Activated B cell treated with CpG ODN at 0.5 μM for 24 hours (primary cell): ENCODE measurements around the gene HHAT. TPM values are rescaled to one million over a fixed set of nuclear protein-coding genes. Genes with fewer than 3 reads are reported as not detected.

ENCODE experiments used
- ATAC-seq: fragments of 200-7000 bp; cut with Tn5 transposase; one replicate; pipeline ENCODE4 v1.10.0; 2021; ENCODE audit warnings: low read depth, mild to moderate bottlenecking, moderate library complexity
- CTCF ChIA-PET: fragments of 350-600 bp; sonication (Branson Sonifier 250); formaldehyde crosslinking; loops from one replicate; lab custom pipeline; 2021; ENCODE audit warnings: antibody characterized with exemption; lab: Charles Lee
- POLR2A ChIA-PET: fragments of 350-600 bp; sonication (Branson Sonifier 250); formaldehyde crosslinking; loops from one replicate; lab custom pipeline; 2021; ENCODE audit warnings: antibody characterized with exemption; lab: Charles Lee
- DNase-seq: peaks from one replicate; pipeline ENCODE4 v3.0.0; 2022
- H3K27ac Mint-ChIP-seq: one replicate; pipeline ENCODE4 v1.8.0; 2020; ENCODE audit warnings: mixed read lengths
- H3K27me3 Mint-ChIP-seq: one replicate; pipeline ENCODE4 v1.8.0; 2021; ENCODE audit warnings: mixed read lengths
- H3K36me3 Mint-ChIP-seq: one replicate; pipeline ENCODE4 v1.8.0; 2021; ENCODE audit warnings: low read depth, mixed read lengths
- H3K4me1 Mint-ChIP-seq: one replicate; pipeline ENCODE4 v1.8.0; 2021; ENCODE audit warnings: mixed read lengths
- H3K4me3 Mint-ChIP-seq: one replicate; pipeline ENCODE4 v1.8.0; 2020; ENCODE audit warnings: mild to moderate bottlenecking, mixed read lengths
- H3K9me3 Mint-ChIP-seq: one replicate; pipeline ENCODE4 v1.8.0; 2020; ENCODE audit warnings: mixed read lengths
- CTCF ChIP-seq: fragments of 200-600 bp; IDR thresholded peaks from one replicate; pipeline ENCODE4 v1.8.0; 2022; ENCODE audit warnings: antibody characterized with exemption, mild to moderate bottlenecking
- intact Hi-C: fragments of 100-400 bp; cut with micrococcal nuclease; formaldehyde crosslinking; loops from one replicate; pipeline ENCODE4 v1.15.1; 2024
- total RNA-seq: library from RNA; stranded (reverse); gene quantifications from 2 replicates; pipeline ENCODE4 v1.2.3, GENCODE V29; 2022

HHAT gene
- total RNA-seq, 1 donor from 2014 or later, result 8.5 TPM

- Mint-ChIP-seq H3K27me3 (no peaks in the 10 kb centered on the region), H3K9me3 (no peaks in the 10 kb centered on the region), H3K4me1 (peaks cover 12% of the 10 kb centered on the region), H3K27ac (no peak overlapping the region), H3K4me3 (no peak overlapping the region), H3K36me3 (no peaks in the 10 kb centered on the region)
- ATAC-seq (no peak), DNase-seq (no peak)
- CTCF ChIA-PET, result no interaction called here
- TF ChIP-seq CTCF, result no peak
- POLR2A ChIA-PET, result no interaction called here
- intact Hi-C loops, result no loop called here
These were observed 359.0 kb downstream of the HHAT start for GRCh38 chr1:210687582-210688279.

GRCh38 chr1:210688512-210689234, 360.0 kb downstream of the HHAT start:
- H3K36me3 Mint-ChIP-seq, result no peaks in the 10 kb centered on the region
- H3K27me3 Mint-ChIP-seq, result no peaks in the 10 kb centered on the region
- DNase-seq (no peak), ATAC-seq (no peak)
- CTCF ChIA-PET, result no interaction called here
- no peaks in the 10 kb centered on the region for H3K9me3 Mint-ChIP-seq
- H3K4me1 Mint-ChIP-seq, result peaks cover 16% of the 10 kb centered on the region
- POLR2A ChIA-PET, result no interaction called here
- H3K4me3 Mint-ChIP-seq, result no peak overlapping the region
- no peak overlapping the region for H3K27ac Mint-ChIP-seq
- TF ChIP-seq CTCF, result no peak
- intact Hi-C loops, result no loop called here

GRCh38 chr1:210689826-210690225, 361.1 kb downstream of the HHAT start:
- Mint-ChIP-seq H3K27ac (no peak overlapping the region), H3K9me3 (no peaks in the 10 kb centered on the region), H3K36me3 (no peaks in the 10 kb centered on the region), H3K4me3 (no peak overlapping the region), H3K4me1 (peaks cover 15% of the 10 kb centered on the region), H3K27me3 (no peaks in the 10 kb centered on the region)
- intact Hi-C loops, result no loop called here
- POLR2A ChIA-PET, result no interaction called here
- CTCF ChIA-PET, result no interaction called here
- ATAC-seq, result no peak
- no peak for TF ChIP-seq CTCF
- DNase-seq, result no peak

GRCh38 chr1:210690236-210690635, 361.5 kb downstream of the HHAT start:
- ChIA-PET POLR2A (no interaction called here), CTCF (no interaction called here)
- intact Hi-C loops, result no loop called here
- Mint-ChIP-seq H3K27me3 (no peaks in the 10 kb centered on the region), H3K36me3 (no peaks in the 10 kb centered on the region), H3K27ac (no peak overlapping the region), H3K4me1 (peaks cover 11% of the 10 kb centered on the region), H3K4me3 (no peak overlapping the region), H3K9me3 (no peaks in the 10 kb centered on the region)
- TF ChIP-seq CTCF, result no peak
- DNase-seq (no peak), ATAC-seq (no peak)

GRCh38 chr1:210691039-210691610, 362.4 kb downstream of the HHAT start:
- ChIA-PET POLR2A (no interaction called here), CTCF (no interaction called here)
- no peak overlapping the region for H3K4me3 Mint-ChIP-seq
- intact Hi-C loops, result no loop called here
- TF ChIP-seq CTCF, result no peak
- no peaks in the 10 kb centered on the region for H3K9me3 Mint-ChIP-seq
- H3K4me1 Mint-ChIP-seq, result peaks cover 8% of the 10 kb centered on the region
- H3K27ac Mint-ChIP-seq, result no peak overlapping the region
- H3K27me3 Mint-ChIP-seq, result peaks cover 2% of the 10 kb centered on the region
- DNase-seq, result no peak
- no peaks in the 10 kb centered on the region for H3K36me3 Mint-ChIP-seq
- no peak for ATAC-seq
